OCI-LY3 (cell line): ENCODE data around the gene TRIM44.

ENCODE experiments used
- H2AFZ ChIP-seq: fragments of 200-600, 300-600 bp; shearing (Covaris generic); 2 replicates; pipeline ENCODE4 v1.6.0; 2014; ENCODE audit warnings: antibody characterized with exemption, low read depth, low read length
- H3K27ac ChIP-seq: fragments of 200-600, 300-600 bp; sonication (generic); 2 replicates; pipeline ENCODE4 v1.5.1; 2014; ENCODE audit warnings: mild to moderate bottlenecking, low read length, moderate library complexity, mixed read lengths
- H3K27me3 ChIP-seq: fragments of 200-600, 300-600 bp; sonication (generic); 2 replicates; pipeline ENCODE4 v1.6.1; 2014; ENCODE audit warnings: low read depth, low read length, mixed read lengths
- H3K36me3 ChIP-seq: fragments of 200-600, 300-600 bp; sonication (generic); replicated peaks from 2 replicates; pipeline ENCODE3; 2014; ENCODE audit warnings: low read depth, low read length, mixed read lengths
- H3K4me1 ChIP-seq: fragments of 300-600, 200-600 bp; sonication (generic); 2 replicates; pipeline ENCODE4 v1.6.1; 2014; ENCODE audit warnings: low read length, mixed read lengths
- H3K4me2 ChIP-seq: fragments of 200-600, 300-600 bp; sonication (generic); 2 replicates; pipeline ENCODE4 v1.6.1; 2014; ENCODE audit warnings: low read length, mixed read lengths
- H3K4me3 ChIP-seq: fragments of 300-600, 200-600 bp; sonication (generic); 2 replicates; pipeline ENCODE4 v1.5.1; 2014; ENCODE audit warnings: antibody characterized with exemption, mild to moderate bottlenecking, low read length, moderate library complexity
- H3K79me2 ChIP-seq: fragments of 300-600, 200-600 bp; shearing (Covaris generic); 2 replicates; pipeline ENCODE4 v1.6.1; 2014; ENCODE audit warnings: mild to moderate bottlenecking, low read length, mixed read lengths
- H3K9ac ChIP-seq: fragments of 300-600, 200-600 bp; shearing (Covaris generic); 2 replicates; pipeline ENCODE4 v1.6.0; 2014; ENCODE audit warnings: mild to moderate bottlenecking, low read length, moderate library complexity
- H3K9me3 ChIP-seq: fragments of 200-600, 300-600 bp; shearing (Covaris generic); 2 replicates; pipeline ENCODE4 v1.6.1; 2014; ENCODE audit warnings: low read length, mixed read lengths; ENCODE audit not compliant: insufficient read depth
- H4K20me1 ChIP-seq: fragments of 200-600, 300-600 bp; sonication (generic); 2 replicates; pipeline ENCODE4 v1.6.1; 2016; ENCODE audit warnings: low read length, mixed read lengths; ENCODE audit not compliant: insufficient read depth
- EZH2phosphoT487 ChIP-seq: fragments of 200-600 bp; shearing (Covaris generic); IDR thresholded peaks from 2 replicates; pipeline ENCODE4 v1.6.1; 2018; ENCODE audit warnings: antibody characterized with exemption, mixed run types, low read depth
- TF ChIP-seq, protein P1 (sequence below): fragments of 200-600, 300-600 bp; sonication (generic); IDR thresholded peaks from 2 replicates; pipeline ENCODE4 v1.5.1; 2014; ENCODE audit warnings: antibody characterized with exemption, low read length, low read depth

The TRIM44 gene

DNA sequence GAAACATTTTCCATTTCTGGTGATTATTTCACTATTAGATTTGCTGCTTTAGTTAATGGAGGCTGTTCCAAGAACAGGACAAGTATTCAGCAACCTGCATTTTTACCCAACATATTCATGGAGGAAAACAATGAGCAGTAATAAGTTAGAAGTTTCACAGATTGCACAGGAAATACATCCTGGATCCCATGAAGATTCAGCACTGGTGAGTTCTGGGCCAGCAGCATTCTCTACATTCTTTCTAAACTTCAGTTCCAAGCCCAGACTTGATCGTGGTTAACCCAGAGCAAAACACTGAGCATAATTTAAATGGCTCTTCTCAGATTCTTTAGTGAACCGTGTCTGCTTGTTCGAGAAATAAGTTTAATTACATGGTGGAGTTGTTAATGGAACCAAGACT lies 40.5 kb upstream of the TRIM44 start:
- Histone ChIP-seq H2AFZ (no peak overlapping the region), H3K9ac (no peak overlapping the region), H3K27me3 (no peaks in the 10 kb centered on the region), H4K20me1 (no peaks in the 10 kb centered on the region), H3K27ac (no peak overlapping the region), H3K9me3 (no peaks in the 10 kb centered on the region), H3K79me2 (peaks cover 11% of the 10 kb centered on the region), H3K4me1 (peaks cover 24% of the 10 kb centered on the region), H3K36me3 (peaks cover 16% of the 10 kb centered on the region), H3K4me3 (no peak overlapping the region), H3K4me2 (no peak overlapping the region)
- TF ChIP-seq, protein P1, sequence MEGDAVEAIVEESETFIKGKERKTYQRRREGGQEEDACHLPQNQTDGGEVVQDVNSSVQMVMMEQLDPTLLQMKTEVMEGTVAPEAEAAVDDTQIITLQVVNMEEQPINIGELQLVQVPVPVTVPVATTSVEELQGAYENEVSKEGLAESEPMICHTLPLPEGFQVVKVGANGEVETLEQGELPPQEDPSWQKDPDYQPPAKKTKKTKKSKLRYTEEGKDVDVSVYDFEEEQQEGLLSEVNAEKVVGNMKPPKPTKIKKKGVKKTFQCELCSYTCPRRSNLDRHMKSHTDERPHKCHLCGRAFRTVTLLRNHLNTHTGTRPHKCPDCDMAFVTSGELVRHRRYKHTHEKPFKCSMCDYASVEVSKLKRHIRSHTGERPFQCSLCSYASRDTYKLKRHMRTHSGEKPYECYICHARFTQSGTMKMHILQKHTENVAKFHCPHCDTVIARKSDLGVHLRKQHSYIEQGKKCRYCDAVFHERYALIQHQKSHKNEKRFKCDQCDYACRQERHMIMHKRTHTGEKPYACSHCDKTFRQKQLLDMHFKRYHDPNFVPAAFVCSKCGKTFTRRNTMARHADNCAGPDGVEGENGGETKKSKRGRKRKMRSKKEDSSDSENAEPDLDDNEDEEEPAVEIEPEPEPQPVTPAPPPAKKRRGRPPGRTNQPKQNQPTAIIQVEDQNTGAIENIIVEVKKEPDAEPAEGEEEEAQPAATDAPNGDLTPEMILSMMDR: no peak
- no peak for TF ChIP-seq EZH2phosphoT487

DNA sequence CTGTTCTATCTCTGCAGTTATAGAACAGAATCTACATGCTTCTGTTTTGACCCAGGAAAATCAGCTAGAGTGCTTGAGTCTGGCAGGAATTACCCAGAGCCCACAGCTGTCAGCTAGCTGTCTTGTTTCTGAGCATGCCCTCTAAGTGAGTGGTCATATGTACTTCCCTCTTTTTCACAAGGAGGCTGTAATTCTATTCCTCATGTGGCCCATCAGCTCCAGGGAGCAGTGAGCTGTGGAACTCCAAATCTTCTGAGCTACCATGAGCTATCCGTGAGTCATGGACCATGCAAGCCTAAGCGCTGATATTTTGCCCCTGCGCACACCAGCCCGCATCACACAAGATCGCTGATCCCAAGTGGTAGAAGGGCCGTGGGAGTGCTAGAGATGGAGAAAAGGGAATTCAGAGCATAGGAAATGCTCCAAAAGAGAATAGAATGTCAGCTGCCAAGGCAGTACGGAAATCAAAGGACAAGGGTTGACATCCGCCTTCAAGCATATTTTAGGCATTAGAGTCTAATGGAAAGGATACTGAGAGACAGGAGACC lies 38.9 kb upstream of the TRIM44 start:
- TF ChIP-seq, protein P1: no peak
- no peak for TF ChIP-seq EZH2phosphoT487
- no peaks in the 10 kb centered on the region for H3K9me3 ChIP-seq
- no peak overlapping the region for H3K4me2 ChIP-seq
- H3K4me3 ChIP-seq: no peak overlapping the region
- no peak overlapping the region for H3K27ac ChIP-seq
- H3K9ac ChIP-seq: no peak overlapping the region
- H3K4me1 ChIP-seq: peaks cover 16% of the 10 kb centered on the region
- H3K36me3 ChIP-seq: peaks cover 16% of the 10 kb centered on the region
- no peak overlapping the region for H2AFZ ChIP-seq
- H3K27me3 ChIP-seq: no peaks in the 10 kb centered on the region
- H3K79me2 ChIP-seq: peaks cover 11% of the 10 kb centered on the region
- no peaks in the 10 kb centered on the region for H4K20me1 ChIP-seq

DNA sequence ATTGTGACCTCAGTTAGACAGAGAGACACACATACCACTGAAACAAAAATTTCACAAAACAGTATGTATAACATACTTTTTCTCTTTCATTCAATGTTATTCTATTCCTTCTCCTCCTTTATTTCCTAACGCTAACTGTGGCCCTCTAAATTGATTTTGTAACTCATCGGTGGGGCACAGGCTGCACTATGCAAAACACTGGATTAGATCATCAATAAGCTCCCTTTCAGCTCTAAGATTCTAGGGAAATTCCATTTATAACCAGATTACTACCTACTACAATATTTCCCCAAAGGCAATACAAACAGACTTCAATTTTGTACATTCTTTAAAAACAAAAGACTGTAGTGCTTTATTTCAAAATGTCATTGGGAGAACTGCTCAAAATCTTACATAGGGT lies 38.3 kb upstream of the TRIM44 start:
- Histone ChIP-seq H3K4me2 (0 out of 2 replicates have a peak overlapping the region, but pooled peaks have one; percentile 3), H3K27ac (no peak overlapping the region), H3K79me2 (peaks cover 7% of the 10 kb centered on the region), H3K9me3 (no peaks in the 10 kb centered on the region), H3K9ac (no peak overlapping the region), H3K4me1 (peaks cover 11% of the 10 kb centered on the region), H2AFZ (no peak overlapping the region), H3K36me3 (peaks cover 12% of the 10 kb centered on the region), H3K4me3 (no peak overlapping the region), H3K27me3 (0 out of 2 replicates have a peak, but pooled peaks cover 4% of the 10 kb centered on the region), H4K20me1 (no peaks in the 10 kb centered on the region)
- TF ChIP-seq EZH2phosphoT487: no peak
- TF ChIP-seq, protein P1: no peak

DNA sequence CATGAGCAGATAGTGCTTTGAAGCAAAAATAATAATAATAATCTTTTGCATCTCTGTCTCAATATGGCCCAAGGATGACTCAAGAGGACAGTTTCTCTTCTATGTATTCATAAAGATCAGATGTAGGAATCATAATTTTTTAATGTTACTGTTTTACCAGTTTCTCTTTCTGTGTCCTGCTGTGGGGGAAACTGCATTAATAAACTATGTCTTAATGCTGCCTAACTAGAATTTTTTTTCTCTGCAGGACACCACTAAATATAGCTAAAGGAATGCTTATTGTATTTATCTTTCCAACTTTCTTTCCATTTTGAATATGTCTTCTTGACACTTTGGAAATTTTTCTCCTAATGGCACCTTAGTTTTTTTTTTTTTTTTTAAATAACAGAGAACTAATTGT lies 37.8 kb upstream of the TRIM44 start:
- Histone ChIP-seq H3K4me2 (0 out of 2 replicates have a peak overlapping the region, but pooled peaks have one; percentile 3), H3K79me2 (peaks cover 2% of the 10 kb centered on the region), H3K4me3 (no peak overlapping the region), H3K4me1 (peaks cover 9% of the 10 kb centered on the region), H3K9ac (no peak overlapping the region), H2AFZ (no peak overlapping the region), H3K27ac (no peak overlapping the region), H4K20me1 (no peaks in the 10 kb centered on the region), H3K27me3 (peaks cover 8% of the 10 kb centered on the region; the same call in 1 of the 2 replicates), H3K9me3 (no peaks in the 10 kb centered on the region), H3K36me3 (peaks cover 8% of the 10 kb centered on the region)
- no peak for TF ChIP-seq EZH2phosphoT487
- TF ChIP-seq, protein P1: no peak
